ENCODE results near the gene B4GAT1. TPM values are rescaled to one million over a fixed set of nuclear protein-coding genes. Genes with fewer than 3 reads are reported as not detected.
A peak's percentile ranks its signal among the peaks of the same experiment; 100 is the strongest.
"Not testable (repeated sequence)": the region's sequence is repeated elsewhere in the genome, so short reads cannot be mapped to it uniquely, and the experiment has no call there.

B4GAT1 gene
- total RNA-seq (2014; rRNA removed; shearing (Covaris generic); ENCODE audit: low replicate concordance), result 10.6 and 11.9 TPM in 2 replicates

GRCh38 chr11:66347425-66348276 is at the start of gene B4GAT1:
B4GAT1 (minus strand) TSS chr11:66347629; CDS start chr11:66347545, 84 bp downstream.
- Histone ChIP-seq H3K4me2 (ENCODE audit: low read depth, low read length, poor library complexity, severe bottlenecking) (peak within 1 kb of the TSS; percentile 99), H3K79me2 (ENCODE audit: low read length) (peaks cover 58% of the 10 kb centered on the region)

GRCh38 chr11:66393954-66394353 is 46.5 kb upstream of the B4GAT1 start:
- Histone ChIP-seq H3K27me3 (ENCODE audit: low read length) (no peaks in the 10 kb centered on the region), H3K27ac (ENCODE audit: low read length) (no peak overlapping the region), H2AFZ (ENCODE audit: low read length) (no peak overlapping the region), H3K36me3 (ENCODE audit: insufficient read depth, low read length) (no peaks in the 10 kb centered on the region), H3K9me2 (replicated peaks; ENCODE audit: insufficient read depth, low read length) (no peaks in the 10 kb centered on the region), H3K4me1 (ENCODE audit: low read length) (no peaks in the 10 kb centered on the region), H3K9me3 (ENCODE audit: low read length) (no peaks in the 10 kb centered on the region), H3K9ac (ENCODE audit: low read length) (no peak overlapping the region), H4K20me1 (ENCODE audit: insufficient read depth, low read depth, low read length) (no peaks in the 10 kb centered on the region), H3K79me2 (ENCODE audit: low read length) (no peaks in the 10 kb centered on the region), H3K4me3 (ENCODE audit: low read length) (no peak overlapping the region), H3K4me2 (ENCODE audit: low read depth, low read length, poor library complexity, severe bottlenecking) (no peak overlapping the region)
- peak; percentile 38 for DNase-seq

More at GRCh38 chr11:66347425-66348276, at the start of gene B4GAT1:
- H2AFZ ChIP-seq (ENCODE audit: low read length), result peak within 1 kb of the TSS; percentile 96; the same call in 1 of the 2 replicates
- H3K4me1 ChIP-seq (ENCODE audit: low read length), result peaks cover 50% of the 10 kb centered on the region
- no peaks in the 10 kb centered on the region for H3K36me3 ChIP-seq (ENCODE audit: insufficient read depth, low read length)
- peak within 1 kb of the TSS; percentile 99 for H3K4me3 ChIP-seq (ENCODE audit: low read length)
- H3K27me3 ChIP-seq (ENCODE audit: low read length), result no peaks in the 10 kb centered on the region
- peaks cover 16% of the 10 kb centered on the region; the same call in 1 of the 2 replicates for H4K20me1 ChIP-seq (ENCODE audit: insufficient read depth, low read depth, low read length)
- no peaks in the 10 kb centered on the region for H3K9me2 ChIP-seq (replicated peaks; ENCODE audit: insufficient read depth, low read length)
- DNase-seq, result peak; percentile 90
- H3K27ac ChIP-seq (ENCODE audit: low read length), result peak within 1 kb of the TSS; percentile 73
- peak within 1 kb of the TSS; percentile 97 for H3K9ac ChIP-seq (ENCODE audit: low read length)
- H3K9me3 ChIP-seq (ENCODE audit: low read length), result no peaks in the 10 kb centered on the region

GRCh38 chr11:66391322-66391721 is 43.9 kb upstream of the B4GAT1 start:
- no peak overlapping the region for H3K27ac ChIP-seq (ENCODE audit: low read length)
- H3K4me3 ChIP-seq (ENCODE audit: low read length), result no peak overlapping the region
- H3K4me2 ChIP-seq (ENCODE audit: low read depth, low read length, poor library complexity, severe bottlenecking), result no peak overlapping the region
- H3K9me2 ChIP-seq (replicated peaks; ENCODE audit: insufficient read depth, low read length), result no peaks in the 10 kb centered on the region
- H3K9me3 ChIP-seq (ENCODE audit: low read length), result no peaks in the 10 kb centered on the region
- no peaks in the 10 kb centered on the region for H3K36me3 ChIP-seq (ENCODE audit: insufficient read depth, low read length)
- H4K20me1 ChIP-seq (ENCODE audit: insufficient read depth, low read depth, low read length), result no peaks in the 10 kb centered on the region
- peak; percentile 6 for DNase-seq
- no peaks in the 10 kb centered on the region for H3K27me3 ChIP-seq (ENCODE audit: low read length)
- H2AFZ ChIP-seq (ENCODE audit: low read length), result no peak overlapping the region
- H3K9ac ChIP-seq (ENCODE audit: low read length), result no peak overlapping the region
- H3K79me2 ChIP-seq (ENCODE audit: low read length), result no peaks in the 10 kb centered on the region
- H3K4me1 ChIP-seq (ENCODE audit: low read length), result peaks cover 2% of the 10 kb centered on the region

- peak; percentile 94 for DNase-seq
- H2AFZ ChIP-seq (ENCODE audit: low read length), result no peak overlapping the region
- no peaks in the 10 kb centered on the region for H4K20me1 ChIP-seq (ENCODE audit: insufficient read depth, low read depth, low read length)
- no peak overlapping the region for H3K9ac ChIP-seq (ENCODE audit: low read length)
- H3K9me2 ChIP-seq (replicated peaks; ENCODE audit: insufficient read depth, low read length), result no peaks in the 10 kb centered on the region
- H3K27me3 ChIP-seq (ENCODE audit: low read length), result no peaks in the 10 kb centered on the region
- no peaks in the 10 kb centered on the region for H3K9me3 ChIP-seq (ENCODE audit: low read length)
- no peak overlapping the region for H3K27ac ChIP-seq (ENCODE audit: low read length)
- H3K4me3 ChIP-seq (ENCODE audit: low read length), result no peak overlapping the region
- H3K4me1 ChIP-seq (ENCODE audit: low read length), result peaks cover 6% of the 10 kb centered on the region
- no peaks in the 10 kb centered on the region for H3K36me3 ChIP-seq (ENCODE audit: insufficient read depth, low read length)
- no peak overlapping the region for H3K4me2 ChIP-seq (ENCODE audit: low read depth, low read length, poor library complexity, severe bottlenecking)
- no peaks in the 10 kb centered on the region for H3K79me2 ChIP-seq (ENCODE audit: low read length)
Measured at GRCh38 chr11:66388780-66389386, 41.5 kb upstream of the B4GAT1 start.

GRCh38 chr11:66386171-66387069 is 39.0 kb upstream of the B4GAT1 start:
- peak overlapping the region; percentile 11; the same call in 1 of the 2 replicates for H3K9ac ChIP-seq (ENCODE audit: low read length)
- peaks cover 6% of the 10 kb centered on the region for H3K4me1 ChIP-seq (ENCODE audit: low read length)
- H3K79me2 ChIP-seq (ENCODE audit: low read length), result no peaks in the 10 kb centered on the region
- H3K9me2 ChIP-seq (replicated peaks; ENCODE audit: insufficient read depth, low read length), result no peaks in the 10 kb centered on the region
- H2AFZ ChIP-seq (ENCODE audit: low read length), result no peak overlapping the region
- H3K9me3 ChIP-seq (ENCODE audit: low read length), result no peaks in the 10 kb centered on the region
- peak; percentile 94 for DNase-seq
- no peak overlapping the region for H3K27ac ChIP-seq (ENCODE audit: low read length)
- H3K27me3 ChIP-seq (ENCODE audit: low read length), result no peaks in the 10 kb centered on the region
- H3K4me2 ChIP-seq (ENCODE audit: low read depth, low read length, poor library complexity, severe bottlenecking), result peak overlapping the region; percentile 13
- peak overlapping the region; percentile 3; the same call in 1 of the 2 replicates for H3K4me3 ChIP-seq (ENCODE audit: low read length)
- no peaks in the 10 kb centered on the region for H4K20me1 ChIP-seq (ENCODE audit: insufficient read depth, low read depth, low read length)
- no peaks in the 10 kb centered on the region for H3K36me3 ChIP-seq (ENCODE audit: insufficient read depth, low read length)

- not testable (repeated sequence) for H3K4me2 ChIP-seq (ENCODE audit: low read depth, low read length, poor library complexity, severe bottlenecking); H3K4me1 ChIP-seq (ENCODE audit: low read length); H3K4me3 ChIP-seq (ENCODE audit: low read length); H3K9me3 ChIP-seq (ENCODE audit: low read length); H3K9ac ChIP-seq (ENCODE audit: low read length); H3K79me2 ChIP-seq (ENCODE audit: low read length); H3K36me3 ChIP-seq (ENCODE audit: insufficient read depth, low read length); H2AFZ ChIP-seq (ENCODE audit: low read length); H3K27ac ChIP-seq (ENCODE audit: low read length); H3K27me3 ChIP-seq (ENCODE audit: low read length); H4K20me1 ChIP-seq (ENCODE audit: insufficient read depth, low read depth, low read length); H3K9me2 ChIP-seq (replicated peaks; ENCODE audit: insufficient read depth, low read length)
- DNase-seq, result peak; percentile 2
Measured at GRCh38 chr11:66384316-66384715, 36.9 kb upstream of the B4GAT1 start.

GRCh38 chr11:66380264-66380663 is 32.8 kb upstream of the B4GAT1 start:
- not testable (repeated sequence) for H3K4me3 ChIP-seq (ENCODE audit: low read length); H3K4me2 ChIP-seq (ENCODE audit: low read depth, low read length, poor library complexity, severe bottlenecking); H3K9ac ChIP-seq (ENCODE audit: low read length); H4K20me1 ChIP-seq (ENCODE audit: insufficient read depth, low read depth, low read length); H2AFZ ChIP-seq (ENCODE audit: low read length); H3K9me2 ChIP-seq (replicated peaks; ENCODE audit: insufficient read depth, low read length); H3K27ac ChIP-seq (ENCODE audit: low read length); H3K36me3 ChIP-seq (ENCODE audit: insufficient read depth, low read length); H3K27me3 ChIP-seq (ENCODE audit: low read length); H3K4me1 ChIP-seq (ENCODE audit: low read length); H3K9me3 ChIP-seq (ENCODE audit: low read length); H3K79me2 ChIP-seq (ENCODE audit: low read length)
- DNase-seq, result peak; percentile 34

All from Karpas-422 (cell line).